GM19372 (cell line): ENCODE results near the gene RNF223.

Source experiments
- ATAC-seq: cut with Tn5 transposase; IDR thresholded peaks from one replicate; pipeline ENCODE4 v1.9.1; 2021; ENCODE audit warnings: mild to moderate bottlenecking, low read depth, moderate library complexity; ENCODE audit not compliant: unreplicated experiment

Gene RNF223

DNA sequence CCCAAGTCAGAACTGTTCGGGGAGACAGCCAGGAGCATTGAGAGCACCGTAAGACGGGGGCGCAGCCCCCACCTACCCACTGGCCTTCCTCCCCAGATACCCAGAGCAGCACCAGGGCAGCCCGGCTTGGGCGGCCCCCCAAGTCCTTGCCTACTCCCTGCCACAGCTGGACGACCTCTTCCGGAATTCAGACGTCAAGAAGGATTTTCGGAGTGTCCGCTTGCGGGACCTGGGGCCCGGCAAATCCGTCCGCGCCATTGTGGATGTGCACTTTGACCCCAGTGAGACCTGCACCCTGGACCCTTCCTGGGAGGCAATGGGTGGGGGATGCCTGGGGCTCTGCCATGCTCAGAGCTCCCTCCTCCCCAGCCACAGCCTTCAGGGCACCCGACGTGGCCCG lies 26.7 kb downstream of the RNF223 start:
- no peak for ATAC-seq

DNA sequence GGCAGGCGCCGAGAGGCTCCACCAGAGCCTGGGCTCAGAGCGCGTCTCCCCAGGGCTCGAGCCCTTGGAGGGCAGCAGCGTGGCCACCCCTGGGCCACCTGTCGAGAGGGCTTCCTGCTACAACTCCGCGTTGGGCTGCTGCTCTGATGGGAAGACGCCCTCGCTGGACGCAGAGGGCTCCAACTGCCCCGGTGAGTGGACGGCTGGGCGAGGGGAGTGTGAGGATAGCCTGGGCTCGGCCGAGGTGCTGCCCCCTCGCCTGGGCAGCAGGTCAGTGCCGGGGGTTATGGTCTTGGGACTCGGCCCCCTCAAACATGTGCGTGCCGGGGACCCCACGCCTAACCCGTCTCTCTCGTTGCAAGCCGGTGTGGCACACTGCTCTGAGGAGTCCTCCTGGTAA lies 27.3 kb downstream of the RNF223 start:
- no peak for ATAC-seq

DNA sequence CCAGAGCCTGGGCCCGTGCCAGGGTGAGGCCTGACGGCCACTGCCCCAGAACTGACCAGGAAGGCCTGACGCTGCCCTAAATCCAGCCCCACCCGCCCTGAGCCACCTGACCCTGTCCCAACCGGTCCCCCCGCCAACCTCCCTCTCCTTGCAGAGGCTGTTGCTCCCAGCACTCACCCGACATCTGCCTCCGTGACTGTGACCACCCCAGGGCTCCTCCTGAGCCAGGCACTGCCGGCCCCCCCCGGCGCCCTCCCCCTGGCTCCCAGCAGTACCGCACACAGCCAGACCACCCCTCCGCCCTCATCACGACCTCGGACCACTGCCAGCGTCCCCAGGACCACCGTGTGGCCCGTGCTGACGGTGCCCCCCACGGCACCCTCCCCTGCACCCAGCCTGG lies 27.9 kb downstream of the RNF223 start:
- ATAC-seq, result no peak

DNA sequence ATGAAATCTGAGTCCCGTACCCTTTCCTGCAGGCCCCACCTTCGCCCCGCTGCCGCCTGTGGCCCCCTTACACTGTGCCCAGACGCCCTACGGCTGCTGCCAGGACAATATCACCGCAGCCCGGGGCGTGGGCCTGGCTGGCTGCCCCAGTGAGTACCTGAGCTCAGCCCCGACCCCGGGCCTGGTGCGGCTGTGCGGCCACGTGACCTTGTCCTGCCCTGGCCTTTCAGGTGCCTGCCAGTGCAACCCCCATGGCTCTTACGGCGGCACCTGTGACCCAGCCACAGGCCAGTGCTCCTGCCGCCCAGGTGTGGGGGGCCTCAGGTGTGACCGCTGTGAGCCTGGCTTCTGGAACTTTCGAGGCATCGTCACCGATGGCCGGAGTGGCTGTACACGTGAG lies 29.0 kb downstream of the RNF223 start:
- ATAC-seq, result no peak

DNA sequence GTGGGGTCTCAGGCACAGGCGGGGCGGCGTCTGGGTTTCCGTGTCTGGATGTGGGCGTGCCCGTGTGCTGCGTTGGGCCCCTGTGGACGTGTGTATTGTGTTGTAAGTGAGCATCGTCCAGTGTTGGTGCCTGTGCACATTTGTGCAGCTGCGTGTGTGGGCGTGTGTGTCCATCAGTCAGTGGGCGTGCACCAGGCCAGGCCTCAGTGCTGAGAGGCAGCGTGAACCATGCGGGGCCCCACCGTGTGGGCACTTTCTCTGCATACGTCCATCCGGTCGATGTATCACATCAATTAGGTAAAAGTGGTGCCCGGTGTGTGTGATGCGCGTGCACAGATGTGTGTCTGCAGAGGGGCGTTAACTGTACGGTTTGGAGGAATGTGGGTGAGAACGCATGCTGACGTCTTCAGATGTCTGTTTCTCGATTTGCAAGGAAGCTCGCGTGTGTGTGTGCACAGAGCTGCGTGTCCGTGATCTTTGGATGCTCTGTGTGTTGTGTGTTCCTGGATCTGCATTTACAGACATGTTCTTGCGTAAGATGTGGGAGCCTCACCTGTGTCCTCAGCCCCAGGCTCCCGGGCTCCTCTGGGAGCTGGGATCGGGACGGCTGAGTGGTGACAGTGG lies 29.5 kb downstream of the RNF223 start:
- no peak for ATAC-seq

DNA sequence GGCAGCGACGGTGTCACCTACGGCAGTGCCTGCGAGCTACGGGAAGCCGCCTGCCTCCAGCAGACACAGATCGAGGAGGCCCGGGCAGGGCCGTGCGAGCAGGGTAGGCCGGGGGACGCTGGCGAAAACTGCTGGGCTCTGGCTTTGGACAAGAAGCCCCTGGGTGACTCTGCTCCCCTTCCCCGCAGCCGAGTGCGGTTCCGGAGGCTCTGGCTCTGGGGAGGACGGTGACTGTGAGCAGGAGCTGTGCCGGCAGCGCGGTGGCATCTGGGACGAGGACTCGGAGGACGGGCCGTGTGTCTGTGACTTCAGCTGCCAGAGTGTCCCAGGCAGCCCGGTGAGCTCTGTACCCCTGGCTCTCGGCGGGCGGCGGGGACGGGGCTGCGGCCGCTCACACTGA lies 30.2 kb downstream of the RNF223 start:
- ATAC-seq, result no peak

DNA sequence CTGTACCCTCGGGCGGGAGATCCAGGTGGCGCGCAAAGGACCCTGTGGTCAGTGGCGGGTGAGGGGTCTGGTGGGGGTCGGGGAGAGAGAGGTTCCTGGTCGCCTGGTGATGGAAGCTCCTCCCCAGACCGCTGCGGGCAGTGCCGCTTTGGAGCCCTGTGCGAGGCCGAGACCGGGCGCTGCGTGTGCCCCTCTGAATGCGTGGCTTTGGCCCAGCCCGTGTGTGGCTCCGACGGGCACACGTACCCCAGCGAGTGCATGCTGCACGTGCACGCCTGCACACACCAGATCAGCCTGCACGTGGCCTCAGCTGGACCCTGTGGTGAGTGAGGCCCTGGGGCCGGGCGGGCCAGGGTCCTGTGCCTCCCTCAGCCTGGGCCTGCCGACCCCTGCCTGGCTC lies 30.7 kb downstream of the RNF223 start:
- ATAC-seq, result no peak

DNA sequence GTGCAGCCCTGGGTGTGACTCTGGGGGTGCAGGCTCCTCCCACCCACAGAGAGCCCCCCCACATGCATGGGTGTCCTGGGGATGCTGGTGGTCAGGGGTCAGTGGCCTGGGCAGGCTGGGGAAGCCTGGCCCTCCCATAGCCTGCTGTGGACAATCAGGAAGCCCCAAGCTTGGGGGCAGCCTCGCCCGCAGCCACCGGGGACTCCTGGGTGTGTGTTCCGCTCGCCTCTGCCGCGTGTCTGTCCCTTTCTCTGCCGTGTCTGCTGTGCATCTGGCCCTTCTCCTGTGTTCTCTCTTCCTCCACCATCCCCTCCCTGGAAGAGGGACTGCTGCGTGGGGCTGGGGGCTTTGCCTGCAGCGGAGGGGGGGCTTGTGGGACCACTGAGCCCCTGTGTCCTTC lies 31.3 kb downstream of the RNF223 start:
- no peak for ATAC-seq

DNA sequence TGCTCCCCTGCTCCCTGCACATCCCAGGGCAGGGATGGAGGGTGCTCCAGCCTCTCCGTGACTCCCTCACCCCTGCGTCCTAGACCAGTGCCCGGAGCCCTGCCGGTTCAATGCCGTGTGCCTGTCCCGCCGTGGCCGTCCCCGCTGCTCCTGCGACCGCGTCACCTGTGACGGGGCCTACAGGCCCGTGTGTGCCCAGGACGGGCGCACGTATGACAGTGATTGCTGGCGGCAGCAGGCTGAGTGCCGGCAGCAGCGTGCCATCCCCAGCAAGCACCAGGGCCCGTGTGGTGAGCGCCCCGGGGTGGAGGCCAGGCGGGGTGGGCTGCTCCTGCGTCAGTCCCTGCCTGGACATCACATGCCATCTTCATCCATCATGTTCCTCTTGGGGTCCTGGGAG lies 32.2 kb downstream of the RNF223 start:
- ATAC-seq, result no peak

DNA sequence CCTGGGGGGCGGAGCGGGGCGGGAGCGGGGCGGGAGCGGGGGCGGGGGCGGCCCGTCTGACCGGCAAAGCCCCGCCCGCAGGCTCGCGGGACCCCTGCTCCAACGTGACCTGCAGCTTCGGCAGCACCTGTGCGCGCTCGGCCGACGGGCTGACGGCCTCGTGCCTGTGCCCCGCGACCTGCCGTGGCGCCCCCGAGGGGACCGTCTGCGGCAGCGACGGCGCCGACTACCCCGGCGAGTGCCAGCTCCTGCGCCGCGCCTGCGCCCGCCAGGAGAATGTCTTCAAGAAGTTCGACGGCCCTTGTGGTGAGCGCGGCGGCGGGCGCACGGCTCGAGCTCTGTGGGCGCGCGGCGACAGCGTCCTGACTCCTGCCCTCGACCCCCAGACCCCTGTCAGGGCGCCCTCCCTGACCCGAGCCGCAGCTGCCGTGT lies 33.0 kb downstream of the RNF223 start:
- ATAC-seq, result no peak

DNA sequence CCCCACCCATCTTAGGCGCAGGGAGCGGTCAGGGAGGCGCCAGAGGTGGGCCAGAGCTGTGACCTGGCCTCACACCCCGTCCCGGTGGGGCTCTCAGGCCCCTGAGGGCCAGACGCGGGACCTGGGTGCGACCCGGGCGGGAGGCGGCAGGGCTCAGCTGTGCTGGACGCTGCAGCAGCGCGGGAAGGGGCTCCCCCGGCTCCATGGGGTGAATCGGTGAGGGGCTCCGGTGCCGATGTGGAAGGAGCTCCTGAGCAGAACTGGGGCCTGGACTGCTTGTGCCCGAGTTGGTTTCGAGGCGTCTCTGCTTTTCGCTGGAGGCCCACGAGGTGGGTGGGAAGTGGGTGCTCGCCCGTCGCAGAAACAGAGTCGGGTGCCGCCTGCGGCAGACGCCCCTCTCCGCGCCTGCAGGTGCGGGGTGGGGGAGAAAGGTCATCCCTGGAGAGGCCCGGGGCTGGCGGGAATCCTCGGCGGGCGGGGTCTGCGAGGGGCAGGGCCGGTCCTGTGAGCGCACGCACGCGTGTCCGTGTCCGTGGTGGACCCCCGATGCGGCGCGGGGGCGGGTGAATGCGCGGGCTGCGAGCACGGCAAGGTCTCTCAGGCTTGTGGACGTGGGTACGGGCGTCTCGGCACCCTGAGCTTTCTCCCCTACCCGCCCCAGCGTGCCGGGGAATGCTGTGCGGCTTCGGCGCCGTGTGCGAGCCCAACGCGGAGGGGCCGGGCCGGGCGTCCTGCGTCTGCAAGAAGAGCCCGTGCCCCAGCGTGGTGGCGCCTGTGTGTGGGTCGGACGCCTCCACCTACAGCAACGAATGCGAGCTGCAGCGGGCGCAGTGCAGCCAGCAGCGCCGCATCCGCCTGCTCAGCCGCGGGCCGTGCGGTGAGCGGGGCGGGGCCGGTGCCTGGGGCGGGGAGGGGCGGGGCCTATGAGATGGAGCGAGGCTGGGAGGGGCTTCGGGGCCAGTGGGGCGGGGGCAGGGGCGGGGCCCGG lies 33.8 kb downstream of the RNF223 start:
- ATAC-seq, result no peak

DNA sequence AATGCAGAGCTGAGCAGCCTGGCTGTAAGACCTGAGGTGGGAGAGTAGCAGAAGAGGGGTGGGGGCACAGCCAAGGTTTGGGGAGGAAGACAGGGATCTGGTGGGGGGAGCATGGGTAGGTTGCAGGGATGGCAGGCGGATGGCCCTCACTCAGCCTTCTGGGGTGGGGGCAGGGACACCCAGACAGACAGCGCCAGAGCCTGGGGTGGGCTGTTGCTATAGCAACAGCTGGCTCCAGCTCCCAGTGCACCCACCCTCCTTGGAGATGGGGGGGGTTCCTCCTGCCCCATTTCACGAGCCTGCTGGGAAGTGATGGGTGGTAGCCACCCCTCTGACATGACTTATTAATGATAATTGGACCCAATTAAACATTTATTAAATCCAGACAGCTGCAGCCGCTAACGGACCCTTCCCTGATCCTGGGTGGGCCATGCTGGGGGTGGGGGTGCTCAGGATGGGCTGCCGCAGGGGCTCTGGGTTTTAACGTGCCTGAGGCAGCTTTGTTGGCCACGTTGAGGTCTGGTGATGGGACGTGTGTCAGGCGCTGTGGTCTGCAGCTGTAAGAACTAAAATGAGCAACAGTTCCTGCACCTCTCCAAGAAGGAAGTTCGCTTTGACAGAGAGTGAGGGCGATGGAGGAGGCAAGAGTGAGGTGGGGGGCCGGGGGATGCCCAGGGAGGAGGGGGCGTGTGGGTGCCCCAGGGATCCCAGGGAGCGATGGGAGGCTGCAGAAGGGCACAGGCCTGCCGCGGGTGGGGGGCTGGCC lies 34.8 kb downstream of the RNF223 start:
- no peak for ATAC-seq

DNA sequence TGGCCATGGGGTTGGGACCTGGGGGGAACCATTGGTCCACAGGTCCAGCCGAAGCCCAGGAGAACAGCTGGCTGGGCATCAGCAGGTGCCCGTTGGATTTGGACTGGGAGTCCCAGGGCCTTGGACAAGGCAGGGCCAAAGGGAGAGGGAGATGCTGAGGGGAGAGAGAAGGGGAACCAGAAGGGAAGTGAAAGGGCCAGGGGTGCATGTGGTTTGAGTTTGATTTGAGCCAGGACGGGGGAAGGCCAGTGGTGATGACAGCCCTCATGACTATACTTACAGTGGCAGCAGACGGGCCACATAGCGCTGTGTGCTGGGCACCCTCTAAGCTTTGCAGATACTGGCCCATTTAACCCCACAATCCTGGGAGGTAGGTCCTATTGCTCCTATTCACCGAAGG lies 35.4 kb downstream of the RNF223 start:
- no peak for ATAC-seq

DNA sequence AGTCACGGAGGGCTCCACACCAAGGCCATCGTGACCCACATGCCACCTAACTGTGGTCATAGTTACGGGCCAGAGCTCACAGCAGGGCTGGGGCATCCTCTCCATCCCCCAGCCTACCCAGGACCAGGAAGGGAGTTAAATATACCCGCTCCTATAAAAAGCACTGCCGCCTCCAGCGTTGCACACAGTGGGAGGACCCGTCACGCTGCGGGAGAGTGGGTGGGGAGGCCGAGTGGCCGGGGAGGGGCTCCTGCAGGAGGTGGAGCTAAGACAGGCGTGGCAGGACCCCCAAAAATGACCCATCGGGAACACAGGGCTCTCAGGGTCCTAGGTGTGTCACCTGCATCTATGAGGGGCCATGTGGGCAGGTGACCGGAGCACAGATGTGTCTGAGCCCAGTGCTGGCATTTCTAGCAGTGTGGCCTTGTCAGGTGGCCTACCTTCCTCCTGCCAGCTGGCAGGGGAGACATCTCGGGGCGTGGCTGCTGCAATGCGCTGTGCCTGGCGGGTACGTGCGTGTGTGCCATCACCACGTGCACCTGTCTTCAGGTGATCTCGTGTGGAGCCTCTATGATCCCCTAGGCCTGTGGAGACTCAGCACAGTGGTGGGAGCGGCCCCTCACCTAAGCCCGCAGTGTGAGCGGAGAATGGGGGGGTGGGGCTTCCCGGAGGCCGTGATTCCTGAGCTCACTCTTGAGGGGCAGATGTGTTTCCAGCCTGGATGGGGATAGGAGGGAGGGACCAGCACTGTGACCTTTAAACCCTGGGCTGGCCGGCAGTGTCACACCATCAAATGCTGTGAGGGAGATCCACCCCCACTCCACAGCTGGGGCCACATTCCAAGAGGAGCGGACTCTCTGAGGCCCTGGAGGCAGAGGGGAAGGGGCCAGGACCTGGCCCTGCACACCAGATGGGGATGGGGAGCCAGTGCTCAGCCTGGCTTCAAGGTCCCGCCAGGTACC lies 36.5 kb downstream of the RNF223 start:
- no peak for ATAC-seq

DNA sequence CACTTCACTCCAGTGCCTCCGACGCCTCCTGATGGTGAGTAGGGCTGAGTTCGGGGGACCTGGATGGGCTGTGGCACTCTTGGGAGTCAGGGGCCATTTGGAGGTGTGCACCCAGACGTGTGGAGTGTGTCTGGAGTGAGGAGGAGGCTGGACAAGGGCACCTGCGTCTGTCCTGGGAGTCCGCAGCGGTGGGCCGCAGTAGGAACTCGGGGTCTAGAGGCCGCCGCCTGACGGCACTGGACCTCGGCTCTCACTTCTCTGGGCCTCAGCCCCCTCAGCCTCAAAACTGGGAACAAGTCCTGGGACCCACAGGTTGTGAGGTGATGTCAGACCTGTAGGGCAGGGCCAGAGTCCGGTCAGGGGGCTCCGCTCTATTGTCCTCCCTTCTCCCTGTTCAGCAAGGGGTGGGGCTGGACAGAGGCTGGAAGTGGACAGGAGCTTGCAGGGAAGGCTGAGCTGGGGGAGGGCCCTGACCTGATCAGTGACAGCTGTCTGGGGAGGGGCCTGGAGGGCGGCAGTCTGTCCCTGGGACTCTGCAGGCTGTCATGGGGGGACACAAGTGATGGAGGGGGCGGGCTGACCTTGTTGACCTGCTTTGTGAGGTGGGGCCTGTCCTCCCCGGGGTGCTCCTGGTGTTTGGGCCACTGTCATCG lies 38.7 kb downstream of the RNF223 start:
- ATAC-seq, result no peak

DNA sequence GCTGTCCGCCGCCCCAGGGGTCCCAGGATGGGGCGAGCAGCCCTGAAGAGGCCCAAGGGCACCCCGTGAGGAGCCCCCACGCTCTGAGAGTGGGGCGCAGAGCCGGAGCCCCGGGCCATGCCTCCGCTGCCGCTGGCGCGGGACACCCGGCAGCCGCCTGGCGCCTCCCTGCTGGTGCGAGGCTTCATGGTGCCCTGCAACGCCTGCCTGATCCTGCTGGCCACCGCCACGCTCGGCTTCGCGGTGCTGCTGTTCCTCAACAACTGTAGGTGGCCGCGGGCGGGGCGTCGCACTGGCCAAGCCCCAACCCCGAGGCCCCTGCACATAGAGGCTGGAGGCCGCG lies 39.7 kb downstream of the RNF223 start:
- ATAC-seq, result no peak

DNA sequence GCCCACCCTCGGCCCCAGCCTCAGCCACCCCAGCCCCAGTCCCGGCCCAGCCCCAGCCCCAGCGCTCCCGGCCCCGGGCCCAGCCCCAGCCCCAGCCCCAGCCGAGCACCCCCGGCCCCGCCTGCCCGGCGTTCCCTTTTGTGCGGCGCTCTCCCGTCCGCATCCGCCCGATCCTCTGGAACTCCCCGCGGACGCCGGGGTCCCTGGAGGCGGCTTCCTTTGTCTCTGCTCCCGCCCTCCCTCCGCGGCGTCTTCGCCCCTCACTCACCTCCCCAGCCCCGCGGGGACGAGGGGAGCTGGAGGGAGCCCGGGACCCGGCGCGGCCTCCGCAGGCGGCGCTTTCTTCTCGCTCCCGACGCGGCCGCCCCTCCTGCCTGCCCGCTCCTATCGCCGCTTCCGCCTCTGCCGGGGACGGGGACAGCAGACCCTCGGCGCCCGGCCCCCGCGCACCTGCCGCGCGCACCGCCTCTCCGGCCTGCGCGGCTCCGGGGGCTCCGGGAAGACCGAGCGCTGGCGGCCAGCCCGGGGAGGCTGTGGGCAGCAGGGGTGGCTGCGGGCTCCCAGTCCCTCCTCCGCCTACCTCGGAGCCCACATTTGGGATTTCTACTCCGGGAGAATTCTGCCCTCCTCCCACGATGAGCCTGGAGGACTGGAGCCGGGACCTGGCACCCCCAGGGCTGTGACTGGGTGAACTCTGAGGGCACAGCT lies 40.2 kb downstream of the RNF223 start:
- no peak for ATAC-seq

DNA sequence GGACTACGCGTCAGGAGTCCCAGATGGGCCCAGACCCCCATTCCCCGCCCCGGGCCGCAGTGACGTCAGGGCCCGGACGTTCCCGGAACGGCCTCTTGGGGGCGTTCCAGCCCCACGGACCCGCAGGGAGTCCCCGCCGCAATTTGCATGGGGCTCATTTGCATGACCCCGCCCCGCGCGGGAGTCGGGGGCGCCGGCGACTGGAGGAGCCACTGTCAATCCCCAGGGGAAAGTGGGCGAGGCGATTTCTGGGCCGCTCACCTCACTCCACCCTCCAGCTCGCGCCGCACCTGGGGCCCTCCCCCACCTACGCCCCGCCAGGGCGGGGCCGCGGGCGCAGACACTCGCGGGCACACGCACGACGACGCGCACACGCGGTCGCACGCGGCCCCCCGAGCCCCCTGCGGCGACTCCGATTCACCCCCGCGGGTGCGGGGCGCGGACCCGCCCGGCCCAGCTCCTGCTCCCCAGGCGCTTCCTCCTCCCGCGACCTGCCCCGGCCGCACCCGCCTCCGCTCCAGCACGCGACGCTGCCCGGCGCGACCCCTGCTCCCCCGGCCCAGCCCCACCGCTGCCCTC lies 41.0 kb downstream of the RNF223 start:
- ATAC-seq, result peak; percentile 85

DNA sequence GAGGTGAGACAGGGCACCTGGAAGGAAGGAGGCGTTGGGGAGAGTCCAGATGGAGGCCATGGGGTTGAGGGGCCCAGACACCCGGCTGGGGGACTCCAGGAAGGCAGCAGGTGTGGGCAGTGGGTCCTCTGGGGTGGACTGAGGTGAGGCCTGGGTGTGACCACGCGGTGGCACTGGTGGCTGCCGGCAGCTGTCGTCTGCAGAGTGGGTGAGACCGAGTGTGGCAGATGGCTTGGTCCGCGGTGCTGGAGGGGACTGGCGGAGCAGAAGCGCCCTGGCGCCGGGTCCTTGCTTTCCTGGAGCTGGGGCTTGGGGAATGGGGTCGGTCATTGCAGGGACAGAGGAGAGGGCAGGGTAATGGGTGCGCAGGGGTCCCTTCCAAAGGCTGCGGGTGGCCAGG lies 41.7 kb downstream of the RNF223 start:
- no peak for ATAC-seq
